Vagina (tissue), 2 donors: ENCODE measurements around the gene PLD1.

ENCODE experiments used
- POLR2AphosphoS5 ChIP-seq, 2 donors: sonication (generic); formaldehyde crosslinking; IDR thresholded peaks; one replicate each; pipeline ENCODE4 v1.9.0; 2017; ENCODE audit warnings: antibody characterized with exemption in 2 of 2, mild to moderate bottlenecking in 2 of 2, low read depth in 1 of 2; ENCODE audit not compliant: insufficient read depth in 1 of 2
- TF ChIP-seq, protein P1 (sequence below), 3 experiments: fragments of 450-650 bp in 2 of 3; fragments of 200-600 bp in 1 of 3; sonication (generic) in 1 of 3; IDR thresholded peaks; one replicate each; pipeline ENCODE4 v1.5.1; 2017 to 2019; ENCODE audit warnings: antibody characterized with exemption in 3 of 3, mild to moderate bottlenecking in 2 of 3, moderate library complexity in 2 of 3

DNA sequence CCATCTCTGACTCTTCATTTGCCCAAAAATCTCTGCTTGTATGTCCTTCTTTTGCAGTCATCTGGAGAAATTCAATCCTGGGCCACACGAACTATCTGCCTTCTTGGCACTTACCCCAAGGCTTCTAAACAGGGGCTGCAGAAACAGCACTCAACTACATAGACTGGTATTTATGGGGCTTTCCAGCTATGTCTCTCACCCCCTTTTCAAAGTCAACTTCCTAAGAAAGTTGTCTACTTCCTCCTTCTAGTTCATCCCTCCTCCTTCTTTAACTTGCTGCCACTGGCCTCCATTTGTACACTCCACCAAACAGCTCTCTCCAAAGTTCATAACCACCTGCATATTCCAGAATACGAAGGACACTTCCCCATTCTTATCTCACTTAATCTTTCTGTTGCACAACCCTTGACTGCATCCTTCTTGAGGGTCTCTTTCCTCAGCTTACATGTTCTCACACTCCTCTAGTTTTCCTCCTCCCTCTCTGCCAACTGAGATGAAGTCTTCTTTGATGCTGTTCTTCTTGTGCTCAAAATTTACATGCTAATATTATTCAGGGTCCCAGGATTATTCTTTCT, 55.2 kb downstream of the PLD1 start:
- TF ChIP-seq, protein P1, sequence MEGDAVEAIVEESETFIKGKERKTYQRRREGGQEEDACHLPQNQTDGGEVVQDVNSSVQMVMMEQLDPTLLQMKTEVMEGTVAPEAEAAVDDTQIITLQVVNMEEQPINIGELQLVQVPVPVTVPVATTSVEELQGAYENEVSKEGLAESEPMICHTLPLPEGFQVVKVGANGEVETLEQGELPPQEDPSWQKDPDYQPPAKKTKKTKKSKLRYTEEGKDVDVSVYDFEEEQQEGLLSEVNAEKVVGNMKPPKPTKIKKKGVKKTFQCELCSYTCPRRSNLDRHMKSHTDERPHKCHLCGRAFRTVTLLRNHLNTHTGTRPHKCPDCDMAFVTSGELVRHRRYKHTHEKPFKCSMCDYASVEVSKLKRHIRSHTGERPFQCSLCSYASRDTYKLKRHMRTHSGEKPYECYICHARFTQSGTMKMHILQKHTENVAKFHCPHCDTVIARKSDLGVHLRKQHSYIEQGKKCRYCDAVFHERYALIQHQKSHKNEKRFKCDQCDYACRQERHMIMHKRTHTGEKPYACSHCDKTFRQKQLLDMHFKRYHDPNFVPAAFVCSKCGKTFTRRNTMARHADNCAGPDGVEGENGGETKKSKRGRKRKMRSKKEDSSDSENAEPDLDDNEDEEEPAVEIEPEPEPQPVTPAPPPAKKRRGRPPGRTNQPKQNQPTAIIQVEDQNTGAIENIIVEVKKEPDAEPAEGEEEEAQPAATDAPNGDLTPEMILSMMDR (IDR thresholded peaks at IDR 0.05): no peak
- no peak for TF ChIP-seq POLR2AphosphoS5 (IDR thresholded peaks at IDR 0.05; ENCODE audit: insufficient read depth in 1 of 2, low read depth in 1 of 2)
